GM18873 (cell line): ENCODE data around the gene CMTM4.
"Not testable (repeated sequence)": the region's sequence is repeated elsewhere in the genome, so short reads cannot be mapped to it uniquely, and the experiment has no call there.

Experiments used
- ATAC-seq: cut with Tn5 transposase; IDR thresholded peaks from one replicate; pipeline ENCODE4 v1.9.1; 2021; ENCODE audit warnings: mild to moderate bottlenecking, moderate library complexity, moderate number of reproducible peaks; ENCODE audit not compliant: unreplicated experiment, low FRiP score

The CMTM4 gene

GRCh38 chr16:66706506-66706880 is 9.9 kb upstream of the CMTM4 start:
- no peak for ATAC-seq

- ATAC-seq, result no peak
These were observed 9.4 kb upstream of the CMTM4 start for GRCh38 chr16:66705790-66706505.

- no peak for ATAC-seq
These were observed 7.1 kb upstream of the CMTM4 start for GRCh38 chr16:66703406-66704215.

- ATAC-seq, result no peak
These were observed 5.0 kb upstream of the CMTM4 start for GRCh38 chr16:66701516-66701915.

GRCh38 chr16:66701026-66701425 is 4.5 kb upstream of the CMTM4 start:
- no peak for ATAC-seq

GRCh38 chr16:66699898-66700297 is 3.4 kb upstream of the CMTM4 start:
- no peak for ATAC-seq

GRCh38 chr16:66698046-66698445 is 1.5 kb upstream of the CMTM4 start:
- no peak for ATAC-seq

GRCh38 chr16:66695935-66696668 is 441 bp downstream of the CMTM4 start:
- ATAC-seq, result no peak

- no peak for ATAC-seq
These were observed 1.0 kb downstream of the CMTM4 start for GRCh38 chr16:66695471-66695934.

GRCh38 chr16:66693149-66693548 is 3.4 kb downstream of the CMTM4 start:
- no peak for ATAC-seq

- no peak for ATAC-seq
These were observed 4.2 kb downstream of the CMTM4 start for GRCh38 chr16:66692341-66692740.

- no peak for ATAC-seq
These were observed 5.3 kb downstream of the CMTM4 start for GRCh38 chr16:66691234-66691633.

- no peak for ATAC-seq
These were observed 6.3 kb downstream of the CMTM4 start for GRCh38 chr16:66690106-66690847.

GRCh38 chr16:66689282-66689681 is 7.3 kb downstream of the CMTM4 start:
- ATAC-seq, result no peak

- ATAC-seq, result no peak
These were observed 8.5 kb downstream of the CMTM4 start for GRCh38 chr16:66687906-66688625.

- not testable (repeated sequence) for ATAC-seq
These were observed 10.9 kb downstream of the CMTM4 start for GRCh38 chr16:66685501-66686115.

- no peak for ATAC-seq
These were observed 14.3 kb downstream of the CMTM4 start for GRCh38 chr16:66682271-66682670.

GRCh38 chr16:66681676-66682075 is 14.9 kb downstream of the CMTM4 start:
- no peak for ATAC-seq

GRCh38 chr16:66678337-66678736 is 18.2 kb downstream of the CMTM4 start:
- ATAC-seq, result no peak
